ENCODE results near the gene TNNC1. TPM values are rescaled to one million over a fixed set of nuclear protein-coding genes. Genes with fewer than 3 reads are reported as not detected.

TNNC1 gene
- total and polyA plus RNA-seq, 10 donors: 0.74 to 5.8 (median 1.9) TPM

- Histone ChIP-seq H3K27me3 (replicated peaks in 1 of 7) (no peaks in the 10 kb centered on the region), H3K4me1 (peaks cover 13 to 37% (median 26%) of the 10 kb centered on the region in 6 donors), H3K36me3 (no peaks in the 10 kb centered on the region), H3K27ac (no peak overlapping the region), H3K9me3 (no peaks in the 10 kb centered on the region), H3K4me3 (no peak overlapping the region)
- DNase-seq: no peak
- intact Hi-C loops (cut with DNase I; ENCODE audit: low total_unique reads): no loop called here
- 82 to 94% (median 89%) methylated on average over 24 of the region's 24 CpGs for WGBS, 5 donors
- TF ChIP-seq POLR2A (IDR thresholded peaks at IDR 0.05): no peak
- no peak for TF ChIP-seq CTCF (IDR thresholded peaks at IDR 0.05 in 8 of 11, conservative IDR thresholded peaks at IDR 0.05 in 3 of 11)
- no peak for TF ChIP-seq POLR2AphosphoS5 (IDR thresholded peaks at IDR 0.05)
Observed at GRCh38 chr3:52451237-52452083, 2.4 kb downstream of the TNNC1 start.

- H3K36me3 ChIP-seq: no peaks in the 10 kb centered on the region
- TF ChIP-seq CTCF (IDR thresholded peaks at IDR 0.05 in 8 of 11, conservative IDR thresholded peaks at IDR 0.05 in 3 of 11) (no peak), POLR2A (IDR thresholded peaks at IDR 0.05) (no peak), POLR2AphosphoS5 (IDR thresholded peaks at IDR 0.05) (no peak)
- no peaks in the 10 kb centered on the region for H3K27me3 ChIP-seq (replicated peaks in 1 of 7)
- H3K27ac ChIP-seq: no peak overlapping the region
- intact Hi-C loops (cut with DNase I; ENCODE audit: low total_unique reads): no loop called here
- H3K9me3 ChIP-seq: no peaks in the 10 kb centered on the region
- WGBS, 5 donors: 79 to 89% (median 81%) methylated on average over 9 to 11 of the region's 11 CpGs
- no peak overlapping the region for H3K4me3 ChIP-seq
- DNase-seq: no peak
- H3K4me1 ChIP-seq: peaks cover 7 to 31% (median 20%) of the 10 kb centered on the region in 6 donors
Observed at GRCh38 chr3:52450489-52451236, 3.2 kb downstream of the TNNC1 start.

GRCh38 chr3:52447512-52448355, 6.1 kb downstream of the TNNC1 start:
- no peak overlapping the region for H3K27ac ChIP-seq
- peak; percentile 64 for DNase-seq
- intact Hi-C loops (cut with DNase I; ENCODE audit: low total_unique reads): no loop called here

More at GRCh38 chr3:52447512-52448355, 6.1 kb downstream of the TNNC1 start:
- Histone ChIP-seq H3K27me3 (replicated peaks in 1 of 7) (no peaks in the 10 kb centered on the region), H3K4me3 (no peak overlapping the region), H3K36me3 (no peaks in the 10 kb centered on the region), H3K9me3 (no peaks in the 10 kb centered on the region), H3K4me1 (peaks cover 0 to 24% (median 17%) of the 10 kb centered on the region in 6 donors)
- TF ChIP-seq POLR2A (IDR thresholded peaks at IDR 0.05) (no peak), POLR2AphosphoS5 (IDR thresholded peaks at IDR 0.05) (no peak), CTCF (IDR thresholded peaks at IDR 0.05 in 8 of 11, conservative IDR thresholded peaks at IDR 0.05 in 3 of 11) (no peak)
- 74 to 83% (median 78%) methylated on average over 12 of the region's 12 CpGs for WGBS, 5 donors

All from spleen (tissue), 11 donors.